C4-2B (cell line): Measurements from ENCODE around the gene YPEL5.
"Not testable (repeated sequence)": the region's sequence is repeated elsewhere in the genome, so short reads cannot be mapped to it uniquely, and the experiment has no call there.

Experiments
- H3K27ac ChIP-seq: fragments of 450-650 bp; 2 replicates; pipeline ENCODE4 v1.5.1; 2017
- CTCF ChIP-seq: fragments of 450-650 bp; conservative IDR thresholded peaks from 2 replicates; pipeline ENCODE4 v1.5.1; 2017; ENCODE audit warnings: mild to moderate bottlenecking
- ZFX ChIP-seq: fragments of 450-650 bp; IDR thresholded peaks from 2 replicates; pipeline ENCODE4 v1.6.1; 2017

Gene YPEL5

GRCh38 chr2:30108851-30109250 lies 38.0 kb upstream of the YPEL5 start:
- TF ChIP-seq CTCF (no peak), ZFX (no peak)
- no peak overlapping the region for H3K27ac ChIP-seq

- H3K27ac ChIP-seq = no peak overlapping the region
- TF ChIP-seq ZFX = no peak
- TF ChIP-seq CTCF = no peak
These were observed 37.0 kb upstream of the YPEL5 start for GRCh38 chr2:30109856-30110255.

GRCh38 chr2:30110773-30111172 lies 36.0 kb upstream of the YPEL5 start:
- no peak for TF ChIP-seq ZFX
- no peak for TF ChIP-seq CTCF
- H3K27ac ChIP-seq = no peak overlapping the region

GRCh38 chr2:30111186-30111585 lies 35.6 kb upstream of the YPEL5 start:
- not testable (repeated sequence) for H3K27ac ChIP-seq

GRCh38 chr2:30112561-30112960 lies 34.2 kb upstream of the YPEL5 start:
- no peak overlapping the region for H3K27ac ChIP-seq
- TF ChIP-seq CTCF = no peak
- TF ChIP-seq ZFX = no peak

- TF ChIP-seq ZFX (no peak), CTCF (no peak)
- H3K27ac ChIP-seq = no peak overlapping the region
These were observed 33.1 kb upstream of the YPEL5 start for GRCh38 chr2:30113617-30114293.

GRCh38 chr2:30115141-30115980 lies 31.4 kb upstream of the YPEL5 start:
- TF ChIP-seq CTCF (peak; percentile 91), ZFX (no peak)
- H3K27ac ChIP-seq = no peak overlapping the region

GRCh38 chr2:30115981-30116285 lies 30.9 kb upstream of the YPEL5 start:
- no peak overlapping the region for H3K27ac ChIP-seq

More at GRCh38 chr2:30115981-30116285, 30.9 kb upstream of the YPEL5 start:
- TF ChIP-seq ZFX (no peak), CTCF (peak; percentile 66)
